HL-60 (cell line): Measurements from ENCODE around the gene SAMD3.

Experiments used
- POLR2AphosphoS5 ChIP-seq: IDR thresholded peaks from 2 replicates; pipeline ENCODE4 v1.6.1; 2012; ENCODE audit warnings: low read depth
- TF ChIP-seq, protein P1 (sequence below): IDR thresholded peaks from one replicate; pipeline ENCODE4 v1.5.1; 2011; ENCODE audit warnings: low read length, control low read depth, inconsistent platforms; ENCODE audit not compliant: insufficient read depth
- TF ChIP-seq, protein P2 (sequence below): IDR thresholded peaks from 2 replicates; pipeline ENCODE4 v1.6.1; 2012; ENCODE audit warnings: low read depth; ENCODE audit not compliant: insufficient replicate concordance

DNA sequence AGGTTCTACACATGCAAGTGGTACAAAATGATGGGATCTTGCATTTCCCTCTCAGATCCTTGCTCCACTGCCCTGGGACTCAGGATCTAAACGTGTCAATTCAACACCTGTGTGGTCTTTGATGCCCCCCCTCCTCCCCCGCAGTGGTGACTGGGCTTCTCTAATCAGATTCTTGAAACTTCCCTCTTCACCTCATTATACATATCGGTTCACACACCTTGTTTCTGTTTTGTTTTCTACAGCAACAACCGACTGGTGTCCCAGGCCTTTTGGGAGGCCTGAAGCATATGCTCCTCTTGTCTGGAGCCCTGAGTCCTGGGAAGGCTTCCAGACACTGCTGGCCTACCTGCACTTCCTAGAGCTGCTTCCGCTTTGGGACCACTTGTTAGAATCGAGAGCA is 20.0 kb downstream of the SAMD3 start:
- TF ChIP-seq, protein P1, sequence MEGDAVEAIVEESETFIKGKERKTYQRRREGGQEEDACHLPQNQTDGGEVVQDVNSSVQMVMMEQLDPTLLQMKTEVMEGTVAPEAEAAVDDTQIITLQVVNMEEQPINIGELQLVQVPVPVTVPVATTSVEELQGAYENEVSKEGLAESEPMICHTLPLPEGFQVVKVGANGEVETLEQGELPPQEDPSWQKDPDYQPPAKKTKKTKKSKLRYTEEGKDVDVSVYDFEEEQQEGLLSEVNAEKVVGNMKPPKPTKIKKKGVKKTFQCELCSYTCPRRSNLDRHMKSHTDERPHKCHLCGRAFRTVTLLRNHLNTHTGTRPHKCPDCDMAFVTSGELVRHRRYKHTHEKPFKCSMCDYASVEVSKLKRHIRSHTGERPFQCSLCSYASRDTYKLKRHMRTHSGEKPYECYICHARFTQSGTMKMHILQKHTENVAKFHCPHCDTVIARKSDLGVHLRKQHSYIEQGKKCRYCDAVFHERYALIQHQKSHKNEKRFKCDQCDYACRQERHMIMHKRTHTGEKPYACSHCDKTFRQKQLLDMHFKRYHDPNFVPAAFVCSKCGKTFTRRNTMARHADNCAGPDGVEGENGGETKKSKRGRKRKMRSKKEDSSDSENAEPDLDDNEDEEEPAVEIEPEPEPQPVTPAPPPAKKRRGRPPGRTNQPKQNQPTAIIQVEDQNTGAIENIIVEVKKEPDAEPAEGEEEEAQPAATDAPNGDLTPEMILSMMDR = no peak
- TF ChIP-seq POLR2AphosphoS5 = no peak
- TF ChIP-seq, protein P2, sequence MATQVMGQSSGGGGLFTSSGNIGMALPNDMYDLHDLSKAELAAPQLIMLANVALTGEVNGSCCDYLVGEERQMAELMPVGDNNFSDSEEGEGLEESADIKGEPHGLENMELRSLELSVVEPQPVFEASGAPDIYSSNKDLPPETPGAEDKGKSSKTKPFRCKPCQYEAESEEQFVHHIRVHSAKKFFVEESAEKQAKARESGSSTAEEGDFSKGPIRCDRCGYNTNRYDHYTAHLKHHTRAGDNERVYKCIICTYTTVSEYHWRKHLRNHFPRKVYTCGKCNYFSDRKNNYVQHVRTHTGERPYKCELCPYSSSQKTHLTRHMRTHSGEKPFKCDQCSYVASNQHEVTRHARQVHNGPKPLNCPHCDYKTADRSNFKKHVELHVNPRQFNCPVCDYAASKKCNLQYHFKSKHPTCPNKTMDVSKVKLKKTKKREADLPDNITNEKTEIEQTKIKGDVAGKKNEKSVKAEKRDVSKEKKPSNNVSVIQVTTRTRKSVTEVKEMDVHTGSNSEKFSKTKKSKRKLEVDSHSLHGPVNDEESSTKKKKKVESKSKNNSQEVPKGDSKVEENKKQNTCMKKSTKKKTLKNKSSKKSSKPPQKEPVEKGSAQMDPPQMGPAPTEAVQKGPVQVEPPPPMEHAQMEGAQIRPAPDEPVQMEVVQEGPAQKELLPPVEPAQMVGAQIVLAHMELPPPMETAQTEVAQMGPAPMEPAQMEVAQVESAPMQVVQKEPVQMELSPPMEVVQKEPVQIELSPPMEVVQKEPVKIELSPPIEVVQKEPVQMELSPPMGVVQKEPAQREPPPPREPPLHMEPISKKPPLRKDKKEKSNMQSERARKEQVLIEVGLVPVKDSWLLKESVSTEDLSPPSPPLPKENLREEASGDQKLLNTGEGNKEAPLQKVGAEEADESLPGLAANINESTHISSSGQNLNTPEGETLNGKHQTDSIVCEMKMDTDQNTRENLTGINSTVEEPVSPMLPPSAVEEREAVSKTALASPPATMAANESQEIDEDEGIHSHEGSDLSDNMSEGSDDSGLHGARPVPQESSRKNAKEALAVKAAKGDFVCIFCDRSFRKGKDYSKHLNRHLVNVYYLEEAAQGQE = no peak
